HS-5 (cell line): Measurements from ENCODE around the gene GJB6.

Experiments
- DNase-seq: peaks from one replicate; pipeline ENCODE4 v3.0.0-alpha.2; 2012; ENCODE audit warnings: low read depth

GJB6 gene

GRCh38 chr13:20227288-20227687, 4.8 kb downstream of the GJB6 start:
- no peak for DNase-seq

- no peak for DNase-seq
Observed at GRCh38 chr13:20222553-20222952, 9.6 kb downstream of the GJB6 start.

- no peak for DNase-seq
Observed at GRCh38 chr13:20221772-20222171, 10.3 kb downstream of the GJB6 start.

- DNase-seq = no peak
Observed at GRCh38 chr13:20219577-20219976, 12.5 kb downstream of the GJB6 start.

- no peak for DNase-seq
Observed at GRCh38 chr13:20217168-20217567, 15.0 kb downstream of the GJB6 start.

- DNase-seq = no peak
Observed at GRCh38 chr13:20209948-20210347, 22.2 kb downstream of the GJB6 start.

- no peak for DNase-seq
Observed at GRCh38 chr13:20206698-20207235, 25.4 kb downstream of the GJB6 start.

GRCh38 chr13:20206065-20206697, 25.9 kb downstream of the GJB6 start:
- no peak for DNase-seq

GRCh38 chr13:20198781-20199180, 33.3 kb downstream of the GJB6 start:
- DNase-seq = no peak

GRCh38 chr13:20197361-20197834, 34.7 kb downstream of the GJB6 start:
- no peak for DNase-seq

GRCh38 chr13:20195801-20196200, 36.3 kb downstream of the GJB6 start:
- no peak for DNase-seq

GRCh38 chr13:20193907-20194631, 38.0 kb downstream of the GJB6 start:
- no peak for DNase-seq

GRCh38 chr13:20193162-20193906, 38.8 kb downstream of the GJB6 start:
- DNase-seq = no peak

- no peak for DNase-seq
Observed at GRCh38 chr13:20192836-20193161, 39.3 kb downstream of the GJB6 start, which contains the start of gene GJB2. GJB2 (minus strand) TSS chr13:20192938; CDS start chr13:20189581, 3,357 bp downstream.

- no peak for DNase-seq
Observed at GRCh38 chr13:20192158-20192835, 39.8 kb downstream of the GJB6 start.

GRCh38 chr13:20191311-20192157, 40.6 kb downstream of the GJB6 start:
- no peak for DNase-seq

GRCh38 chr13:20190481-20191310, 41.4 kb downstream of the GJB6 start:
- DNase-seq = no peak

GRCh38 chr13:20190076-20190475, 42.0 kb downstream of the GJB6 start:
- DNase-seq = no peak

- DNase-seq = no peak
Observed at GRCh38 chr13:20188667-20189553, 43.2 kb downstream of the GJB6 start.
